RWPE2 (cell line): Measurements from ENCODE around the gene PLB1.

ENCODE experiments used
- ATAC-seq: fragments of 200-7000 bp; cut with Tn5 transposase; 3 replicates; pipeline ENCODE4 v1.9.1; 2021; ENCODE audit warnings: low read depth
- DNase-seq: peaks from one replicate; pipeline ENCODE4 v3.0.0-alpha.2; 2020; ENCODE audit warnings: low spot score
- H3K27ac ChIP-seq: fragments of 450-650 bp; 2 replicates; pipeline ENCODE4 v1.5.1; 2017; ENCODE audit warnings: mild to moderate bottlenecking; ENCODE audit not compliant: poor library complexity, severe bottlenecking
- H3K27me3 ChIP-seq: fragments of 250-450 bp; sonication (Bioruptor Pico); 2 replicates; pipeline ENCODE4 v1.5.1; 2021; ENCODE audit warnings: mild to moderate bottlenecking, moderate library complexity; ENCODE audit not compliant: insufficient read depth, poor library complexity, severe bottlenecking
- H3K36me3 ChIP-seq: fragments of 250-450 bp; sonication (Bioruptor Pico); 2 replicates; pipeline ENCODE4 v1.5.1; 2020; ENCODE audit warnings: low read depth, mild to moderate bottlenecking, moderate library complexity
- H3K4me1 ChIP-seq: fragments of 250-450 bp; sonication (Bioruptor Pico); 2 replicates; pipeline ENCODE4 v1.5.1; 2021; ENCODE audit warnings: mild to moderate bottlenecking, moderate library complexity; ENCODE audit not compliant: insufficient read depth, poor library complexity, severe bottlenecking
- H3K4me3 ChIP-seq: fragments of 250-450 bp; sonication (Bioruptor Pico); 2 replicates; pipeline ENCODE4 v1.5.1; 2021; ENCODE audit warnings: mild to moderate bottlenecking, moderate library complexity; ENCODE audit not compliant: severe bottlenecking
- H3K9me3 ChIP-seq: fragments of 250-450 bp; sonication (Bioruptor Pico); 2 replicates; pipeline ENCODE4 v1.5.1; 2021; ENCODE audit warnings: mild to moderate bottlenecking, moderate library complexity; ENCODE audit not compliant: severe bottlenecking
- CTCF ChIP-seq: fragments of 450-650 bp; IDR thresholded peaks from one replicate; pipeline ENCODE4 v1.5.1; 2017; ENCODE audit warnings: mild to moderate bottlenecking, moderate library complexity; ENCODE audit not compliant: poor library complexity, severe bottlenecking

Gene PLB1

GRCh38 chr2:28534817-28535216 lies 39.0 kb downstream of the PLB1 start:
- ATAC-seq (no peak), DNase-seq (no peak)
- no peak for TF ChIP-seq CTCF
- Histone ChIP-seq H3K27me3 (no peaks in the 10 kb centered on the region), H3K36me3 (no peaks in the 10 kb centered on the region), H3K9me3 (no peaks in the 10 kb centered on the region), H3K4me1 (no peaks in the 10 kb centered on the region), H3K4me3 (no peak overlapping the region), H3K27ac (no peak overlapping the region)

- Histone ChIP-seq H3K36me3 (no peaks in the 10 kb centered on the region), H3K27me3 (no peaks in the 10 kb centered on the region), H3K27ac (no peak overlapping the region), H3K9me3 (no peaks in the 10 kb centered on the region), H3K4me3 (no peak overlapping the region), H3K4me1 (no peaks in the 10 kb centered on the region)
- TF ChIP-seq CTCF, result no peak
- no peak for ATAC-seq
- DNase-seq, result no peak
These were observed 42.3 kb downstream of the PLB1 start for GRCh38 chr2:28538134-28538533.

GRCh38 chr2:28538652-28539051 lies 42.8 kb downstream of the PLB1 start:
- TF ChIP-seq CTCF, result no peak
- H3K4me3 ChIP-seq, result no peak overlapping the region
- H3K9me3 ChIP-seq, result no peaks in the 10 kb centered on the region
- DNase-seq (no peak), ATAC-seq (no peak)
- no peaks in the 10 kb centered on the region for H3K4me1 ChIP-seq
- no peaks in the 10 kb centered on the region for H3K36me3 ChIP-seq
- H3K27me3 ChIP-seq, result no peaks in the 10 kb centered on the region
- no peak overlapping the region for H3K27ac ChIP-seq

GRCh38 chr2:28539118-28539541 lies 43.3 kb downstream of the PLB1 start:
- TF ChIP-seq CTCF, result no peak
- Histone ChIP-seq H3K27ac (no peak overlapping the region), H3K4me1 (no peaks in the 10 kb centered on the region), H3K27me3 (no peaks in the 10 kb centered on the region), H3K4me3 (no peak overlapping the region), H3K9me3 (no peaks in the 10 kb centered on the region), H3K36me3 (no peaks in the 10 kb centered on the region)
- DNase-seq (no peak), ATAC-seq (no peak)

- Histone ChIP-seq H3K27ac (no peak overlapping the region), H3K9me3 (no peaks in the 10 kb centered on the region), H3K36me3 (no peaks in the 10 kb centered on the region), H3K27me3 (no peaks in the 10 kb centered on the region), H3K4me3 (no peak overlapping the region), H3K4me1 (peaks cover 14% of the 10 kb centered on the region)
- DNase-seq (no peak), ATAC-seq (no peak)
- TF ChIP-seq CTCF, result no peak
These were observed 47.6 kb downstream of the PLB1 start for GRCh38 chr2:28543316-28544035.
